HG02798 (cell line): ENCODE data around the gene VSTM2B.

Experiments
- ATAC-seq: cut with Tn5 transposase; IDR thresholded peaks from one replicate; pipeline ENCODE4 v1.9.1; 2021; ENCODE audit warnings: mild to moderate bottlenecking; ENCODE audit not compliant: unreplicated experiment, poor library complexity

The VSTM2B gene

DNA sequence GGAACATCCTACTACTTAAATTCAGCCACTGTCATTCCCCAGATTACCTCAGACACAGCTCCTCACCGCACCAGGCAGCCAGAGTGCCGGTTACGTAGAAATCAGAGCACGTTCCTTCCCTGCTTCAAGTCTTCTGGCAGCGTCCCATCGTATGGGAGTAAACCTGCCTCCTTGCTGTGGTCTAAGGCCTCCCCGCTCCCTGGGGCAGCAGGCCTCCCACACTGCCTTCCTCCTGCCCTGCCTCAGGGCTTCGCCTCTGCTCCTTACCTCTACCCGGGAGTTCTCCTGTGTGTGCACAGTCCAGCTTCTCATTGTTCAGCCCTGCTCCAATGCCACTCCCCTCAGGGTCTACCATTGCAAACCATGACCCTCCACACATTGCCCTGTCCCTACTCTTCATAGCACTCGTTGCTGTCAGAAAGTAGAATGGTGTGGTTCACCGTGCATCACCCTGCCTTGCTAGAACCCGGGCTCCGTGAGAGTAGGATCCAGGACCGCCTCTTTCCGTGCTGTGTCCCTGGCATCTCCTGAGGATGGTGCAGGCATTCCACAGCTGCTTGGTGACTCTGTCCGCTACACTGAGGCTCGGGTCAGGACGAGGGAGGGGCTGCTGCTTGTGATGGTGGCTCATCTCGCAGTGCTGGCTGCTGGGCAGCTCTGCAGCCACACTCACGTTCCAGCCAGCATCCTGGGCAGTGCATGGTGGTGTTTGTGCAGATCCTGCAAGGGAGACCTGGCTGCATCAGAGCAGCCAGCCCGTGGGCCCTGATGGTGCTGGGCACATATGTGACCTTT, 87.2 kb downstream of the VSTM2B start:
- no peak for ATAC-seq

DNA sequence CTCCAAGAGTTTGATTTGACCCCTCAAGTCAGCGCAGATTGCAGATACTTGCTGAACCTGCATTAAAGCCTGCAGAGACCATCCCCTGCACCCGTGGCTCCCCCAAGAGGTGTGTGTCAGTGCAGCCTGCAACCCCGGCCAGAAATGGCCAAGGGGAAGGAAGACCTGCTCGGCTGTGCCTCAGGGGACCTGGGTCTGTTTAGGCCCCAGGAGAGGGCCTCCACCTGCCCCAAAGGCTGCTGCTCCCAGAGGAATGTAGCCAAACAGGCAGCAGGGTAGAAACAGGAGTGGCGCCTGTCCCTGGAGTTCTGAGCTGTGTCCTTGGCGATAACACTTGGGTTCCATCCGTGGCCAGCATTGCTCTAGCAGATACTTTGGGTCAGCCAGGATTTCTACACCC, 88.3 kb downstream of the VSTM2B start:
- no peak for ATAC-seq
